HCT116 (cell line): ENCODE data around the gene RADIL. TPM values are rescaled to one million over a fixed set of nuclear protein-coding genes. Genes with fewer than 3 reads are reported as not detected.

Source experiments
- ATAC-seq: fragments of 200-7000 bp; cut with Tn5 transposase; 2 replicates; pipeline ENCODE4 v1.9.1; 2020; ENCODE audit warnings: mild to moderate bottlenecking, moderate library complexity
- BruUV-seq: library from RNA; stranded (reverse); fragments of 400-500 nt; replicated peaks from 2 replicates; lab custom pipeline; 2021; lab: Mats Ljungman, UMichigan
- CTCF ChIA-PET: fragments of 300-600 bp; sonication (Branson Sonifier 250); formaldehyde crosslinking; loops from one replicate; lab custom pipeline; 2021; ENCODE audit warnings: antibody characterized with exemption; lab: Charles Lee
- POLR2A ChIA-PET: fragments of 300-600, 350-600 bp; sonication (Branson Sonifier 250); formaldehyde crosslinking; loops from one replicate; lab custom pipeline; 2021; ENCODE audit warnings: antibody characterized with exemption; lab: Charles Lee
- RAD21 ChIA-PET, 2 experiments: fragments of 300-600 bp; sonication (Branson Sonifier 250); formaldehyde crosslinking; loops; one replicate each; lab custom pipeline; 2023; ENCODE audit warnings: low total read pairs in 2 of 2; ENCODE audit not compliant: uncharacterized antibody in 2 of 2, unreplicated experiment in 2 of 2, low non-redundant PET in 1 of 2; lab: Charles Lee
- DNase-seq: peaks from one replicate; pipeline ENCODE4 v3.0.0-alpha.2; 2010; ENCODE audit warnings: low read depth, low spot score
- H2AFZ ChIP-seq: fragments of 200-600 bp; shearing (Covaris generic), sonication (generic); 2 replicates; pipeline ENCODE4 v1.6.1; 2017; ENCODE audit warnings: low read depth, mixed run types, mixed read lengths, antibody characterized with exemption, low read length; ENCODE audit not compliant: poor library complexity, severe bottlenecking
- H3K27ac ChIP-seq: 2 replicates; pipeline ENCODE4 v1.5.1; 2012; ENCODE audit warnings: low read depth, low read length
- H3K27me3 ChIP-seq: fragments of 200-600 bp; sonication (generic); 2 replicates; pipeline ENCODE4 v1.6.1; 2016; ENCODE audit warnings: mixed run types, low read length, mixed read lengths; ENCODE audit not compliant: insufficient read depth
- H3K36me3 ChIP-seq, 2 experiments: fragments of 200-500 bp in 1 of 2; fragments of 200-600 bp in 1 of 2; sonication (Bioruptor generic) in 1 of 2; sonication (generic) in 1 of 2; 2 replicates each; pipeline versions ENCODE4 v1.5.1 to v1.6.1; 2014 to 2016; ENCODE audit warnings: low read length in 2 of 2, inconsistent platforms in 1 of 2, mixed read lengths in 1 of 2, mixed run types in 1 of 2; ENCODE audit not compliant: insufficient read depth in 2 of 2, control insufficient read depth in 1 of 2
- H3K4me1 ChIP-seq, 2 experiments: fragments of 200-600 bp in 1 of 2; sonication (generic) in 1 of 2; 2 replicates each; pipeline versions ENCODE4 v1.5.1 to v1.6.1; 2012 to 2017; ENCODE audit warnings: low read length in 2 of 2, inconsistent platforms in 1 of 2, mild to moderate bottlenecking in 1 of 2, mixed read lengths in 1 of 2, mixed run types in 1 of 2, moderate library complexity in 1 of 2; ENCODE audit not compliant: insufficient read depth in 2 of 2, control insufficient read depth in 1 of 2
- H3K4me2 ChIP-seq: fragments of 200-600 bp; sonication (generic); 2 replicates; pipeline ENCODE4 v1.6.1; 2017; ENCODE audit warnings: mixed run types, low read length, mixed read lengths
- H3K4me3 ChIP-seq, 2 experiments: fragments of 200-600 bp in 1 of 2; sonication (generic) in 1 of 2; replicated peaks in 1 of 2; 2 replicates each; pipeline ENCODE4 v1.5.1; 2011 to 2016; ENCODE audit warnings: low read length in 2 of 2, control low read depth in 1 of 2, low read depth in 1 of 2, mild to moderate bottlenecking in 1 of 2, mixed read lengths in 1 of 2, mixed run types in 1 of 2
- H3K79me2 ChIP-seq: fragments of 200-600 bp; sonication (generic); 2 replicates; pipeline ENCODE4 v1.6.1; 2017; ENCODE audit warnings: mild to moderate bottlenecking, mixed run types, low read length, moderate library complexity, mixed read lengths; ENCODE audit not compliant: insufficient read depth
- H3K9ac ChIP-seq: fragments of 200-600 bp; sonication (generic); 2 replicates; pipeline ENCODE4 v1.6.1; 2016; ENCODE audit warnings: low read length, mixed read lengths
- H3K9me2 ChIP-seq: fragments of 200-600 bp; sonication (generic), shearing (Covaris generic); 2 replicates; pipeline ENCODE4 v1.6.1; 2017; ENCODE audit warnings: mixed run types, mild to moderate bottlenecking, moderate library complexity; ENCODE audit not compliant: insufficient read depth
- H3K9me3 ChIP-seq, 2 experiments: fragments of 200-500 bp in 1 of 2; fragments of 200-600 bp in 1 of 2; sonication (Bioruptor generic) in 1 of 2; sonication (generic) in 1 of 2; 2 replicates each; pipeline ENCODE4 v1.6.1; 2014 to 2017; ENCODE audit warnings: low read length in 2 of 2, mixed read lengths in 2 of 2, inconsistent platforms in 1 of 2, low read depth in 1 of 2, mild to moderate bottlenecking in 1 of 2, mixed run types in 1 of 2, moderate library complexity in 1 of 2; ENCODE audit not compliant: control insufficient read depth in 1 of 2, insufficient read depth in 1 of 2
- H4K20me1 ChIP-seq: fragments of 200-600 bp; sonication (generic), shearing (Covaris generic); 2 replicates; pipeline ENCODE4 v1.6.1; 2017; ENCODE audit warnings: mixed run types, mild to moderate bottlenecking, moderate library complexity; ENCODE audit not compliant: insufficient read depth
- ATF3 ChIP-seq: IDR thresholded peaks from 2 replicates; pipeline ENCODE4 v1.6.1; 2012
- CBX3 ChIP-seq: IDR thresholded peaks from 2 replicates; pipeline ENCODE4 v1.6.1; 2012; ENCODE audit warnings: low read depth
- CTCF ChIP-seq, 3 experiments: fragments of 200-600 bp in 1 of 3; sonication (generic) in 1 of 3; IDR thresholded peaks in 2 of 3; conservative IDR thresholded peaks in 1 of 3; 2 replicates each; pipeline ENCODE4 v1.5.1; 2012 to 2017; ENCODE audit warnings: low read depth in 2 of 3, low read length in 2 of 3, antibody characterized with exemption in 1 of 3, borderline replicate concordance in 1 of 3, control low read depth in 1 of 3, mild to moderate bottlenecking in 1 of 3, mixed read lengths in 1 of 3, mixed run types in 1 of 3, moderate library complexity in 1 of 3; ENCODE audit not compliant: insufficient read depth in 1 of 3
- ELF1 ChIP-seq: IDR thresholded peaks from 2 replicates; pipeline ENCODE4 v1.6.1; 2012; ENCODE audit warnings: low read depth, borderline replicate concordance
- EZH2 ChIP-seq: fragments of 200-600 bp; sonication (generic); IDR thresholded peaks from 2 replicates; pipeline ENCODE4 v1.6.1; 2017; ENCODE audit warnings: antibody characterized with exemption, mixed run types
- EZH2phosphoT487 ChIP-seq: fragments of 200-600 bp; IDR thresholded peaks from 2 replicates; pipeline ENCODE4 v1.6.1; 2018; ENCODE audit warnings: antibody characterized with exemption, borderline replicate concordance
- FOSL1 ChIP-seq: IDR thresholded peaks from 2 replicates; pipeline ENCODE4 v1.6.1; 2012; ENCODE audit warnings: low read depth
- JUND ChIP-seq: IDR thresholded peaks from 2 replicates; pipeline ENCODE4 v1.6.1; 2012
- MAX ChIP-seq: IDR thresholded peaks from 2 replicates; pipeline ENCODE4 v1.6.1; 2012
- POLR2AphosphoS5 ChIP-seq: IDR thresholded peaks from 2 replicates; pipeline ENCODE4 v1.6.1; 2011; ENCODE audit warnings: mild to moderate bottlenecking, low read depth, low read length, moderate library complexity
- RAD21 ChIP-seq: IDR thresholded peaks from 2 replicates; pipeline ENCODE4 v1.6.1; 2012; ENCODE audit warnings: low read depth, mild to moderate bottlenecking
- REST ChIP-seq: IDR thresholded peaks from 2 replicates; pipeline ENCODE4 v1.6.1; 2012; ENCODE audit warnings: low read depth
- SIN3A ChIP-seq: IDR thresholded peaks from 2 replicates; pipeline ENCODE4 v1.6.1; 2012; ENCODE audit warnings: low read depth
- SP1 ChIP-seq: IDR thresholded peaks from 2 replicates; pipeline ENCODE4 v1.6.1; 2012; ENCODE audit warnings: low read depth
- SRF ChIP-seq: IDR thresholded peaks from 2 replicates; pipeline ENCODE4 v1.6.1; 2012; ENCODE audit warnings: low read depth
- TCF7L2 ChIP-seq: IDR thresholded peaks from 2 replicates; pipeline ENCODE4 v1.7.0; 2011; ENCODE audit warnings: borderline replicate concordance, inconsistent platforms; ENCODE audit not compliant: insufficient read depth, insufficient read length; ENCODE audit errors: extremely low read depth
- YY1 ChIP-seq: IDR thresholded peaks from 2 replicates; pipeline ENCODE4 v1.6.1; 2011; ENCODE audit warnings: low read length, low read depth, moderate library complexity, mild to moderate bottlenecking; ENCODE audit not compliant: insufficient replicate concordance; ENCODE audit errors: extremely low read depth
- ZBTB33 ChIP-seq: IDR thresholded peaks from 2 replicates; pipeline ENCODE4 v1.6.1; 2011; ENCODE audit warnings: mild to moderate bottlenecking, low read length, moderate library complexity; ENCODE audit not compliant: insufficient replicate concordance; ENCODE audit errors: extremely low read depth
- ZNF274 ChIP-seq: fragments of 200-500 bp; sonication (Bioruptor generic); IDR thresholded peaks from 2 replicates; pipeline ENCODE4 v1.6.1; 2014; ENCODE audit warnings: mild to moderate bottlenecking, low read depth, low read length, inconsistent platforms
- intact Hi-C: fragments of 100-400 bp; cut with micrococcal nuclease; formaldehyde crosslinking; loops from 2 replicates; pipeline ENCODE4 v1.10.0; 2022
- total RNA-seq: library from RNA; stranded (reverse); gene quantifications from one replicate; pipeline ENCODE4 v1.2.1, GENCODE V29; 2021; ENCODE audit not compliant: unreplicated experiment

The RADIL gene
- total RNA-seq, 1 experiment from 2014 or later: 5.3 TPM

- Histone ChIP-seq H3K36me3 (no peaks in the 10 kb centered on the region), H3K27ac (no peak overlapping the region), H3K4me1 (no peaks in the 10 kb centered on the region), H3K4me3 (no peak overlapping the region), H3K9ac (no peak overlapping the region), H4K20me1 (no peaks in the 10 kb centered on the region), H3K9me2 (no peaks in the 10 kb centered on the region), H2AFZ (no peak overlapping the region), H3K4me2 (no peak overlapping the region), H3K9me3 (no peaks in the 10 kb centered on the region), H3K27me3 (no peaks in the 10 kb centered on the region), H3K79me2 (no peaks in the 10 kb centered on the region)
- no peak for TF ChIP-seq MAX
- no peak for TF ChIP-seq CBX3
- TF ChIP-seq ELF1: no peak
- TF ChIP-seq ZNF274: no peak
- TF ChIP-seq ATF3: no peak
- TF ChIP-seq SIN3A: no peak
- no peak for TF ChIP-seq FOSL1
- no peak for TF ChIP-seq JUND
- no peak for TF ChIP-seq EZH2
- TF ChIP-seq ZBTB33: no peak
- no peak for TF ChIP-seq REST
- no peak for TF ChIP-seq SRF
- no peak for TF ChIP-seq POLR2AphosphoS5
- TF ChIP-seq TCF7L2: no peak
- TF ChIP-seq CTCF (IDR thresholded peaks at IDR 0.05 in 2 of 3, conservative IDR thresholded peaks at IDR 0.05 in 1 of 3; ENCODE audit: borderline replicate concordance in 1 of 3, insufficient read depth in 1 of 3, low read depth in 2 of 3, low read length in 2 of 3): no peak
- no peak for TF ChIP-seq SP1
- no peak for TF ChIP-seq EZH2phosphoT487
- TF ChIP-seq YY1: no peak
- TF ChIP-seq RAD21: no peak
- ChIA-PET POLR2A (no interaction called here), CTCF (no interaction called here), RAD21 (no interaction called here)
- ATAC-seq (no peak), DNase-seq (no peak)
- intact Hi-C loops: no loop called here
- no TSS peak for BruUV-seq
Measured at GRCh38 chr7:4814433-4814832, 69.1 kb downstream of the RADIL start.
